GM12878 (cell line): ENCODE data around the gene PPA1.

Experiments
- CTCF ChIP-seq, 3 experiments: IDR thresholded peaks in 2 of 3; conservative IDR thresholded peaks in 1 of 3; 2 replicates each; pipeline ENCODE4 v1.5.1; 2011; ENCODE audit warnings: low read depth in 3 of 3, low read length in 3 of 3, mild to moderate bottlenecking in 3 of 3, control low read depth in 2 of 3, moderate library complexity in 2 of 3, inconsistent platforms in 1 of 3, mixed read lengths in 1 of 3; ENCODE audit not compliant: control insufficient read depth in 2 of 3, insufficient read depth in 1 of 3; ENCODE audit errors: extremely low read depth in 1 of 3
- HCFC1 ChIP-seq: fragments of 150-350 bp; IDR thresholded peaks from 2 replicates; pipeline ENCODE4 v1.6.1; 2014; ENCODE audit warnings: low read length
- HDAC2 ChIP-seq: fragments of 200-600 bp; sonication (generic); IDR thresholded peaks from 2 replicates; pipeline ENCODE4 v1.6.1; 2017
- MTA3 ChIP-seq: IDR thresholded peaks from 2 replicates; pipeline ENCODE4 v1.6.1; 2012; ENCODE audit warnings: low read length, inconsistent platforms, borderline replicate concordance
- POLR2AphosphoS5 ChIP-seq: IDR thresholded peaks from 2 replicates; pipeline ENCODE4 v1.6.1; 2011; ENCODE audit warnings: mild to moderate bottlenecking, low read length, inconsistent platforms
- SP1 ChIP-seq: IDR thresholded peaks from one replicate; pipeline ENCODE4 v1.6.1; 2011; ENCODE audit warnings: low read depth, low read length
- TAF1 ChIP-seq: IDR thresholded peaks from 2 replicates; pipeline ENCODE4 v1.6.1; 2011; ENCODE audit warnings: mild to moderate bottlenecking, low read depth, low read length, borderline replicate concordance
- ZBTB11 ChIP-seq: fragments of 450-650 bp; formaldehyde crosslinking; IDR thresholded peaks from 2 replicates; pipeline ENCODE4 v1.5.0; 2022; ENCODE audit warnings: mild to moderate bottlenecking, missing genetic modification characterization
- ZNF592 ChIP-seq: fragments of 450-650 bp; IDR thresholded peaks from 2 replicates; pipeline ENCODE4 v1.6.1; 2017; ENCODE audit warnings: mild to moderate bottlenecking, moderate library complexity

- TF ChIP-seq ZBTB11 (CRISPR knock-in tag) (no peak), CTCF (IDR thresholded peaks at IDR 0.05 in 2 of 3, conservative IDR thresholded peaks at IDR 0.05 in 1 of 3; ENCODE audit: control insufficient read depth in 2 of 3, extremely low read depth in 1 of 3, insufficient read depth in 1 of 3, low read depth in 3 of 3, low read length in 3 of 3) (no peak), HDAC2 (no peak), MTA3 (no peak), HCFC1 (no peak), POLR2AphosphoS5 (no peak), SP1 (no peak), TAF1 (no peak), ZNF592 (no peak)
Observed at GRCh38 chr10:70190102-70190501, 43.1 kb downstream of the PPA1 start.
